IPS-NIHi7 (cell line): ENCODE results near the gene NEURL4.
A peak's percentile ranks its signal among the peaks of the same experiment; 100 is the strongest.
"Not testable (repeated sequence)": the region's sequence is repeated elsewhere in the genome, so short reads cannot be mapped to it uniquely, and the experiment has no call there.

Source experiments
- DNase-seq: peaks from one replicate; pipeline ENCODE4 v3.0.0; 2012; ENCODE audit warnings: mixed read lengths; ENCODE audit errors: extremely low spot score

The NEURL4 gene

GRCh38 chr17:7347630-7348477, 18.7 kb upstream of the NEURL4 start:
- no peak for DNase-seq

GRCh38 chr17:7346761-7347614, 17.9 kb upstream of the NEURL4 start:
- no peak for DNase-seq

GRCh38 chr17:7343250-7343649, 14.1 kb upstream of the NEURL4 start:
- DNase-seq: no peak

- no peak for DNase-seq
Observed at GRCh38 chr17:7341842-7342241, 12.7 kb upstream of the NEURL4 start.

- no peak for DNase-seq
Observed at GRCh38 chr17:7340179-7340578, 11.0 kb upstream of the NEURL4 start.

- not testable (repeated sequence) for DNase-seq
Observed at GRCh38 chr17:7337600-7337999, 8.5 kb upstream of the NEURL4 start.

GRCh38 chr17:7336240-7337175, 7.4 kb upstream of the NEURL4 start, which contains the start of gene ACAP1:
Gene ACAP1, plus strand, starts transcription at chr17:7336529. Its CDS starts 206 bp downstream, at chr17:7336735.
- peak; percentile 70 for DNase-seq

- not testable (repeated sequence) for DNase-seq
Observed at GRCh38 chr17:7335765-7336164, 6.6 kb upstream of the NEURL4 start.

- DNase-seq: no peak
Observed at GRCh38 chr17:7334938-7335538, 5.9 kb upstream of the NEURL4 start.

- DNase-seq: not testable (repeated sequence)
Observed at GRCh38 chr17:7332600-7333069, 3.5 kb upstream of the NEURL4 start.

- DNase-seq: no peak
Observed at GRCh38 chr17:7332111-7332510, 3.0 kb upstream of the NEURL4 start.

- DNase-seq: no peak
Observed at GRCh38 chr17:7330638-7331015, 1.5 kb upstream of the NEURL4 start.

- DNase-seq: peak; percentile 91
Observed at GRCh38 chr17:7329997-7330637, 982 bp upstream of the NEURL4 start.

- peak; percentile 98 for DNase-seq
Observed at GRCh38 chr17:7329374-7329996, 350 bp upstream of the NEURL4 start.

- DNase-seq: no peak
Observed at GRCh38 chr17:7328009-7328408, 1.1 kb downstream of the NEURL4 start.

- no peak for DNase-seq
Observed at GRCh38 chr17:7327501-7327900, 1.6 kb downstream of the NEURL4 start.

- no peak for DNase-seq
Observed at GRCh38 chr17:7327056-7327455, 2.1 kb downstream of the NEURL4 start.

- DNase-seq: no peak
Observed at GRCh38 chr17:7326186-7326585, 2.9 kb downstream of the NEURL4 start.

GRCh38 chr17:7325031-7325528, 4.1 kb downstream of the NEURL4 start:
- DNase-seq: no peak

- no peak for DNase-seq
Observed at GRCh38 chr17:7324438-7324779, 4.7 kb downstream of the NEURL4 start.
